A172 (cell line): ENCODE measurements around the gene TOMM20. TPM values are rescaled to one million over a fixed set of nuclear protein-coding genes. Genes with fewer than 3 reads are reported as not detected.
"Not testable (repeated sequence)": the region's sequence is repeated elsewhere in the genome, so short reads cannot be mapped to it uniquely, and the experiment has no call there.

ENCODE experiments used
- DNase-seq: peaks from one replicate; pipeline ENCODE4 v3.0.0-alpha.2; 2015; ENCODE audit warnings: low spot score
- total RNA-seq: library from RNA; depleted of rRNA; stranded (reverse); fragments of >200 nt; shearing (Covaris generic); gene quantifications from 2 replicates; pipeline ENCODE4 v1.2.3, GENCODE V29; 2014; rRNA removed

TOMM20 gene
- 151 and 161 TPM in 2 replicates for total RNA-seq

DNA sequence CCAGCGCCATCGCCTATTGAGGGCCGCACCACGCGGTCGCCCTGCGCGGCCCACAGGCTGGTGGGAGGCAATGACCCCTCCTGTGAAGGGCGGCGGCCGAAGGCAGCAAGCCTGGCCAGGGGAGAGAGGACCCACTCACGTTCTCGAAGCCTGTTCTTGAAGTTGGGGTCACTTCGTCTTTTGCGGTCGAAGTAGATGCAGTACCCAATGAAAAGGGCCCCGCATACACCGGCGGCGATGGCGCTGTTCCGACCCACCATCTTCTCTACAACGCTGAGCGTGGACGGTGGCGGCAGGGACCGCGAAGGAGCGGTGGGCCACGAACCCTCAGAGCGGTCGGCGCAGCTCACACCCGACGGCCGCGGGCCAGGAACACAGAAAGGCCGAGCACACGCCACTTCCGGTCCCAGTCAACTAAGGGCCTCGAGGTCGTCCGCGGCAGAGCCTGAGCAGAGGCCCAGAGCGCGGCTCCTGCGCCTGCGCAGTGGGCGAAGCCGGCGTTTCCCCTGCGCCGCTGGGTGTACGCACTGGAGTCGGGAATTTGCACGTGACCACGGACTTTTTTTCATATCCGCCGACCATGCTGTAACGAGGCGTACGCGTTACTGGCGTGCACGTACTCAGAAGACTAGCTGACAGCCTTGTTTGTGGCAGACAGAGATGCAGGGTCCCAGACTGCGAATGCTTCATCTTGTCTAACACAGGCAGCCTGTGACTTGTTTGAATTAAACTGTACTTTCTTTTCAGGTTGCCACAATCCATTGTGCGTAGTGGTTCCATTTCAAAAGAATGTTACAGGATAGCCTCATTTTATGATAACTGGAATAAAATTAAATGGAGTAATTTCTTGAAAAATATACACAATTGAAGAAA lies at the start of gene TOMM20:
TOMM20 (minus strand) TSS at position 382 of the 873 bp plus-strand sequence; CDS start at position 260, 122 bp downstream.
- DNase-seq = peak; percentile 98

DNA sequence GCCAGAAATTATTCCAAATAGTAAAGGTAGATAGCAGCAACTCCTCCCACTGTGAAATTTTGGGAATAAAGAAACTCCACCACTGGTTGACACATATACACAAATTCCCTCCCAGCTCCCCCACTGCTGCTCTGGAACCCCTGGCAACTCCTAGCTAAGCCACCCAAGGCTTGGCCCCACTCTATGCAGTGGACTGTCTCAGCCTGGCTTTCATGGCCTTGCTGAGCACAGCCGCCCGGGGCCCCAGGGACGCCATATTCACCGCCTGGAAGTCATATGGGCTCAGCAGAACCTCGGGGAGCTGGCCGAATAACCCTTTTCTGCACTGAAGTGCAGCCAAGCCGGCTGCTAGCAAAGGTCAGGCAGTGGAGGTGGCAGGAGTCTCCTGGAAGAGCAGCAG lies 47.8 kb upstream of the TOMM20 start:
- DNase-seq = no peak

DNA sequence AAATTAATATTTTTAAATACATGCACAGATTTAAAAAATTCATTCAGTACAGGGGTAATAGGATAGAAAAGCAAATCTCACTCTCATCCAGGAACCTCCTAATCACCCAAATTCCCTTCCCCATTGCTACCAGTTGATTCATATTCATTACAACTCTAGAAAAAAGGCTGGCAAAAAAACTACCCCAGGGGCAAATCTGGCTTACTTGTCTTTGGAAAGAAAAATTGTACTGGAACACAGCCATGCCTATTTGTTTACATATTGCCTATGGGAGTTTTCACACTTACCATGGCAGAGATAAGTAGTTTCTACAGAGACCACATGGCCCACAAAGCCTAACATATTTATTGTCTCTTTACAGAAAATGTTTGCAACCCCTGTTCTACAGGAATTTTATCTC lies 41.3 kb upstream of the TOMM20 start:
- no peak for DNase-seq

GRCh38 chr1:235168375-235168774 lies 39.7 kb upstream of the TOMM20 start:
- DNase-seq = no peak

DNA sequence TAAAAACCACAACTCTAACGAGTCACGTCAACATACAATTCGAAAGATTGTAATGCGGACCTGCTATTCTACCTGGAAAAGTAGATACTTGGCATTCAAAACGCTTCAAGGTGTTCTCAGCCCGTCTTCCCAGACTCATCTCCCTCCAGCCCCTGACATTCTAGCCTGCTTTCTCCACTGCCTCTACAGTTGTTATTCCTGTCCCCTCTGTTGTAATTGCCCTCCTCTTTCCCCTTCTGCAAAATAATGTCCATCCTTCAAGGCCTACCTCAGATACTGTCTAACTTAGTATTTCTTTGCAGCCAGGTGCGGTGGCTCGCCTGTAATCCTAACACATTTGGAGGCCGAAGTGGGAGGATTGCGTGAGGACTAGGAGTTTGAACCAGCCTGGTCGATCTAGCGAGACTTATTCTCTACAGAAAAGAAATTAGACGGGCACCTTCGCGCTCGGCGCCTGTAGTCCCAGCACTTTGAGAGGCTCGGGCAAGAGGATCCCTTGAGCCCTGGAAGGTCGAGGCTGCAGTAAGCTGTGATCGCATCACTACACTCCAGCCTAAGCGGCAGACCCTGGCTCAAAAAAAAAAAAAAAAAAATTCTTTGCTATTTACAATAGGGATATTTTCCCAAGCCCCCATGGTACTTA lies 33.2 kb upstream of the TOMM20 start:
- no peak for DNase-seq

- DNase-seq = peak; percentile 87
These were observed 32.5 kb upstream of the TOMM20 start, which contains the start of gene RBM34 for GRCh38 chr1:235160957-235161684. Gene RBM34 (minus strand): TSS chr1:235161250. CDS start chr1:235161226, 24 bp downstream.

GRCh38 chr1:235160383-235160956 lies 31.8 kb upstream of the TOMM20 start:
- DNase-seq = no peak

DNA sequence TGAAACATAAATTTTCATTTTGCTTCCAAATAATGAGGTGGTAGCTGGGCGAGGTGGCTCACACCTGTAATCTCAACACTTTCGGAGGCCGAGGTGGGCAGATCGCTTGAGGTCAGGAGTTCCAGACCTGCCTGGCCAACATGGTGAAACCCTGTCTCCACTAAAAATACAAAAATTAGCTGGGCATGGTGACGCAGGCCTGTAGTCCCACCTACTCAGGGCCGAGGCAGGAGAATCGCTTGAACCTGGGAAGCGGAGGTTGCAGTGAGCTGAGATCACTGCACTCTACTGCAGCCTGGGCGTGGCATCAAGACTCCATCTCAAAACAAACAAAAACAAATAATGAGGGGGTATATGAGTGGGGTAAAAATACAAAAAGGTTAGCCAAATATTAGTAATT lies 31.3 kb upstream of the TOMM20 start:
- peak; percentile 21 for DNase-seq

- DNase-seq = not testable (repeated sequence)
These were observed 30.6 kb upstream of the TOMM20 start for GRCh38 chr1:235159284-235159683.

DNA sequence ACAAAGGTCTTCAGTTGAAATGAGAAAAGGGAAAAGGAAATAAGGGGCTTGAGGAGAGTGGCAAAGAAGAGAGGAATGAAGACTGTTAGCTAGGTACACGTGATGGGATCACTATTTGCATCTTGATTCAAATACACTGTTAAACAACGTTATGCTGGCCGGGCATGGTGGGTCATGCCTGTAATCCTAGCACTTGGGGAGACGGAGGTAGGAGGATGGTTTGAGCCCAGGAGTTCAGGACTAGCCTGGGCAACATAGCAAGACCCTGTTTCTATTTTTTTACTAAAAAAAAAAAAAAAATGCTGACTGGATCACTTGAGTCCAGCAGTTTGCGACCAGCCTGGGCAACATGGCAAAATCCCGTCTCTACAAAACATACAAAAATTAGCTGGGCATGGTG lies 30.0 kb upstream of the TOMM20 start:
- DNase-seq = no peak

DNA sequence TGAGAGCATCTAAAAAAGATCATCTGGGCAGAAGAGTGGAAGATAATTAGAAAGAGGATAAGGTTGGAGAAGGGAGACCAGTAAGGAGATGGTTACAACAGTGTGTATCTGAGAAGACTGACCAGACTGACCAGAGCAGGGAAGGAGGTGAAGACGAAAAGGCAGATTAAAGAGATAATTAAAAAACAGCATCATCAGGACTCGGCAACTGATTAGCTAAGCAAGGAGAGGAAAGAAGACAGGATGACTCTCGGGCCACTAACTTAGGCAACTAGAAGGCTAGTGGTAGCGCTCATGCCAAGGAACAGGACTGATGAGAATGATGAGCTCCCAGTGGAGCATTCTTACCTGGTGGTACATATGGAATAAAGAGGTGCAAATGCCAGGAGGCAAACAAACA lies 28.5 kb upstream of the TOMM20 start:
- DNase-seq = no peak

- DNase-seq = no peak
These were observed 28.1 kb upstream of the TOMM20 start for GRCh38 chr1:235156740-235157139.

GRCh38 chr1:235156265-235156664 lies 27.6 kb upstream of the TOMM20 start:
- no peak for DNase-seq

- DNase-seq = no peak
These were observed 23.6 kb upstream of the TOMM20 start for GRCh38 chr1:235152235-235152634.

GRCh38 chr1:235151033-235151432 lies 22.4 kb upstream of the TOMM20 start:
- no peak for DNase-seq

DNA sequence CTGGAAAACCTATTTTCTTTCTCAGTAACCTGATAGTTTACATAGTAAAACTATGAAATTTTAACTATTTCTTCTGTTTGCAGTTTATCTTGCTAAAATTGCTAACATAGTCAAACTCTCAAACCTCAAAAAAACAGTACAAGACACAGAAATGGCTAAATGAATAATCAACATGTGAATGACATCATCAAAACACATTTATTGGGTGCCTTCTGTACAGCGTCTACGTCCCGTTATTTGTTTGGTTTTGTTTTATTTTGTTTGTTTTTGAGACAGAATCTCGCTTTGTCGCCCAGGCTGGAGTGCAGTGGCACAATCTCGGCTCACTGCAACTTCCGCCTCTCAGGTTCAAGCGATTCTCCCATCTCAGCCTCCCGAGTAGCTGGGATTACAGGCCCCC lies 21.2 kb upstream of the TOMM20 start:
- DNase-seq = no peak

GRCh38 chr1:235147269-235147668 lies 18.6 kb upstream of the TOMM20 start:
- no peak for DNase-seq

DNA sequence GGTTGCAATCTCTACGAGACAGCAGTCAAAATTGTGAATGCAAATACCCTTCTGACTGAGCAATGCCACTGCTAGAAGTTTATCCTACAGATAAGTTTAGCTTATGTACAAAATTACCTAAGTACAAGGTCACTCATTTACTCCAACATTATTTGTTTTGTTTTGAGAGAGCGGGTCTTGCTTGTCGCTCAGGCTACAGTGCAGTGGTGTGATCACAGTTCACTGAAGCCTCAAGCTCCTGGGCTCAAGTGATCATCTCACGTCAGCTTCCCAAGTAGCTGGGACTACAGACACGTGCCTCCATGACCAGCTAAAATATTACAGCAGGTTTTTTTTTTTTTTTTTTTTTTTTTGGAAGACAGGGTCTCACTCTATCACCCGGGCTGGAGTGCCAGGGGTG lies 17.0 kb upstream of the TOMM20 start:
- no peak for DNase-seq

DNA sequence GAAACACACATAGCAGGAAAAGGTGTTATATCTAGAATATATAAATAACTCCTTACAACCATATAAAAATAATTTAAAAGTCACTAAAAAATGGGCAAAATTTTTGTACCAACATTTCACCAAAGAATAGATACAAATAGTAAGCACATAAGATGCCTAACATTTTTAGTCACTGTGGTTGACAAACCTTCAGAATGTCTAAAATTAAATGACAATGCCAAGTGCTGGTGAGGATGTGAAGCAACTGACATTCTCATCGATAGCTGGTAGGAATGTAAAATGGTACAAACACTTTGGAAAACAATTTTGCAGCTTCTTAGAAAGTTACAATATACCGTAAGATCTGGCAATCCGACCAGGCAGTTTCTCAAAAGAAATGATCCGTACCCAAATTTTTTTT lies 14.4 kb upstream of the TOMM20 start:
- no peak for DNase-seq

DNA sequence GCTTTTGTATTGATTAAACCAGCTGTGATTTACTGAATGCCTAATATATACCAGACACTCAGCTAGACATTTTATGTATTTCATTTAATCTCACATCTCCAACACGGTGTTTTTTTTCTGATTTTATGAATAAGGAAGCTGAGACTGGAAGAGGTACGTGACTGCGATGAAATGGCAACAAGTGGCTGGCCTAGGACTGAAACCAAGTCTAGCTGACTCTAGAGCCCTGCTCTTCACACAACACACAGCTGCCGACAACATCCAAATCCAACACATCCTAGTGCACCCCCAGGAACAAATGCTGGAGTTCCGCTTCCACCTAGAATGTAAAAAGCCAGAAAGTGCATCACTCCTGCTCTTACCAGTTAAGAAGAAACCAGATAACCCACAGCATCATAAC lies 10.7 kb upstream of the TOMM20 start:
- DNase-seq = no peak

DNA sequence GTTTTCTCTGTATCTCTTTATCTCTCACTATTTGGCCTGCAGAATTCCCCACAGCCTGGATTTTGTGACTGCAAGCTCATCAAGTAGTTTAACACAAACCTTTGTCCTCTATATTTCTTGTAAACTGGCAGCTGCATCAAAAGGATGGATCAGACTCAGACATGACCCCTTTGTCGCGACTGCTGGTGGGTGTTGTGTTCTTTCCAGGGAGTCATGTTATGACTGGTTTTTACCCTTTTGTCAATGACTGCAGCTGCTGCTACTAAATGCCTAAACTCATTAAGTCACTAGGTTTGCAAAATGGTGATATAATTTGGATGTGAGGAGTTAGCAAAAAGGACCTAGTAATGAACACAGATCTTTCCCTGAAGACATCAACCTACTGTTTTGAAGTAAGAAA lies 10.2 kb upstream of the TOMM20 start:
- DNase-seq = no peak

DNA sequence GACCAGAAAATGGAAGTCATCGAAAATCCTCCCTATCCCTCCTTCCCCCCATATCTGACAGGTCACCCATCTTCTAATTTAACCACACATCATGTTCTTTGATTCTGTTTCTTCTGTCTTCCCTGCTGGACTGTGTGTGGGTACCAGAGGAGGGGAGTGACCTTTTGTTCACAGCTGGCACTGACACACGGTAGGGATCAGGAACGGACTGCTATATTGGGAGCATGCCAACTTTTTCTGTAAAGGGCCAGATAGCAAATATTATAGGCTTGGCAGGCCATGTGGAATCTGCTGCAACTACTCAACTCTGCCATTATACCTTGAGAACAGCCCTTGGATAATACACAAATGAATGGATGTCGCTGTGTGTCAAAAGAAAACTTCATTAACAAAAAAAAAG lies 7.5 kb upstream of the TOMM20 start:
- no peak for DNase-seq
